GM12878 (cell line): ENCODE measurements around the gene NOTCH1.

Source experiments
- CHD2 ChIP-seq: IDR thresholded peaks from 2 replicates; pipeline ENCODE4 v1.6.1; 2011; ENCODE audit warnings: low read depth, low read length, improper control_type of control experiment, borderline replicate concordance
- EZH2 ChIP-seq: IDR thresholded peaks from 2 replicates; pipeline ENCODE4 v1.6.1; 2012; ENCODE audit warnings: low read depth, mild to moderate bottlenecking, control low read depth, inconsistent platforms, low read length, borderline replicate concordance; ENCODE audit not compliant: control insufficient read depth
- GATAD2B ChIP-seq: fragments of 450-650 bp; conservative IDR thresholded peaks from 2 replicates; pipeline ENCODE4 v1.6.1; 2017; ENCODE audit warnings: low read depth, mild to moderate bottlenecking, moderate library complexity
- IKZF1 ChIP-seq: fragments of 450-650 bp; conservative IDR thresholded peaks from 2 replicates; pipeline ENCODE4 v1.6.1; 2017; ENCODE audit warnings: antibody characterized with exemption, mild to moderate bottlenecking
- POLR2A ChIP-seq: IDR thresholded peaks from 2 replicates; pipeline ENCODE4 v1.6.1; 2011; ENCODE audit warnings: low read depth, mild to moderate bottlenecking, low read length
- POLR2AphosphoS2 ChIP-seq: IDR thresholded peaks from 2 replicates; pipeline ENCODE4 v1.6.1; 2011; ENCODE audit warnings: low read depth, mild to moderate bottlenecking, low read length, improper control_type of control experiment, moderate library complexity
- POLR2AphosphoS5 ChIP-seq: IDR thresholded peaks from 2 replicates; pipeline ENCODE4 v1.6.1; 2011; ENCODE audit warnings: mild to moderate bottlenecking, low read length, inconsistent platforms
- SMC3 ChIP-seq: IDR thresholded peaks from 2 replicates; pipeline ENCODE4 v1.6.1; 2011; ENCODE audit warnings: low read length, improper control_type of control experiment, borderline replicate concordance
- SREBF2 ChIP-seq: IDR thresholded peaks from 2 replicates; pipeline ENCODE4 v1.6.1; 2012; ENCODE audit warnings: mild to moderate bottlenecking, low read length
- TCF3 ChIP-seq: IDR thresholded peaks from 2 replicates; pipeline ENCODE4 v1.6.1; 2012; ENCODE audit warnings: low read depth, mild to moderate bottlenecking, low read length, borderline replicate concordance; ENCODE audit not compliant: insufficient read depth
- ZZZ3 ChIP-seq: IDR thresholded peaks from 2 replicates; pipeline ENCODE4 v1.6.1; 2011; ENCODE audit warnings: low read depth; ENCODE audit not compliant: control insufficient read depth, insufficient read length
- TF ChIP-seq, protein P1 (sequence below): fragments of 450-650 bp; IDR thresholded peaks from 2 replicates; pipeline ENCODE4 v1.6.1; 2016; ENCODE audit warnings: mild to moderate bottlenecking
- TF ChIP-seq, protein P2 (sequence below), 3 experiments: IDR thresholded peaks in 2 of 3; conservative IDR thresholded peaks in 1 of 3; 2 replicates each; pipeline ENCODE4 v1.5.1; 2011; ENCODE audit warnings: low read depth in 3 of 3, low read length in 3 of 3, mild to moderate bottlenecking in 3 of 3, control low read depth in 2 of 3, moderate library complexity in 2 of 3, inconsistent platforms in 1 of 3, mixed read lengths in 1 of 3; ENCODE audit not compliant: control insufficient read depth in 2 of 3, insufficient read depth in 1 of 3; ENCODE audit errors: extremely low read depth in 1 of 3
- TF ChIP-seq, protein P3 (sequence below): fragments of 450-650 bp; IDR thresholded peaks from 2 replicates; pipeline ENCODE4 v1.6.1; 2017; ENCODE audit warnings: mild to moderate bottlenecking

DNA sequence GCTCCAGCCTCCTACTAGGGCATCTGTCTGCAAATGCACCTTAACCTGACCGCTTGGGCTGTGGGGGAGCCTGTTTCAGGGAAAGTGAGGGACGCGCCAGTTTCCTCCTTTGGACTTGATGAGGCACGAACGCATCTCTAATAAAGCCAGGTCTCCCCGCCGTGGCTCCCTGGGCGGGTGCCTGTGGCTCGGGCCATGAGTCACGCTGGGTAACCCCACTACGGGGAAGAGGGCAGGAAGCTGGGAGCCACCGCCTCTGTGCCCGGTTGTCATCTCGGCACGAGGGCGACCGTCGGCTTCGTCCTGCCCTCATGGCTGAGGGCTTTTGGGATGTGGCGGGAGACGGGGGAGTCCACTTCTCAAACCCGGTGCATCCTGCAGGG, 12.1 kb downstream of the NOTCH1 start:
- TF ChIP-seq, protein P1, sequence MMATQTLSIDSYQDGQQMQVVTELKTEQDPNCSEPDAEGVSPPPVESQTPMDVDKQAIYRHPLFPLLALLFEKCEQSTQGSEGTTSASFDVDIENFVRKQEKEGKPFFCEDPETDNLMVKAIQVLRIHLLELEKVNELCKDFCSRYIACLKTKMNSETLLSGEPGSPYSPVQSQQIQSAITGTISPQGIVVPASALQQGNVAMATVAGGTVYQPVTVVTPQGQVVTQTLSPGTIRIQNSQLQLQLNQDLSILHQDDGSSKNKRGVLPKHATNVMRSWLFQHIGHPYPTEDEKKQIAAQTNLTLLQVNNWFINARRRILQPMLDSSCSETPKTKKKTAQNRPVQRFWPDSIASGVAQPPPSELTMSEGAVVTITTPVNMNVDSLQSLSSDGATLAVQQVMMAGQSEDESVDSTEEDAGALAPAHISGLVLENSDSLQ: no peak
- TF ChIP-seq ZZZ3 (no peak), POLR2AphosphoS2 (no peak), IKZF1 (no peak), CHD2 (no peak), SREBF2 (no peak), SMC3 (no peak), TCF3 (no peak), EZH2 (no peak), POLR2A (no peak), GATAD2B (no peak), POLR2AphosphoS5 (no peak)
- TF ChIP-seq, protein P2, sequence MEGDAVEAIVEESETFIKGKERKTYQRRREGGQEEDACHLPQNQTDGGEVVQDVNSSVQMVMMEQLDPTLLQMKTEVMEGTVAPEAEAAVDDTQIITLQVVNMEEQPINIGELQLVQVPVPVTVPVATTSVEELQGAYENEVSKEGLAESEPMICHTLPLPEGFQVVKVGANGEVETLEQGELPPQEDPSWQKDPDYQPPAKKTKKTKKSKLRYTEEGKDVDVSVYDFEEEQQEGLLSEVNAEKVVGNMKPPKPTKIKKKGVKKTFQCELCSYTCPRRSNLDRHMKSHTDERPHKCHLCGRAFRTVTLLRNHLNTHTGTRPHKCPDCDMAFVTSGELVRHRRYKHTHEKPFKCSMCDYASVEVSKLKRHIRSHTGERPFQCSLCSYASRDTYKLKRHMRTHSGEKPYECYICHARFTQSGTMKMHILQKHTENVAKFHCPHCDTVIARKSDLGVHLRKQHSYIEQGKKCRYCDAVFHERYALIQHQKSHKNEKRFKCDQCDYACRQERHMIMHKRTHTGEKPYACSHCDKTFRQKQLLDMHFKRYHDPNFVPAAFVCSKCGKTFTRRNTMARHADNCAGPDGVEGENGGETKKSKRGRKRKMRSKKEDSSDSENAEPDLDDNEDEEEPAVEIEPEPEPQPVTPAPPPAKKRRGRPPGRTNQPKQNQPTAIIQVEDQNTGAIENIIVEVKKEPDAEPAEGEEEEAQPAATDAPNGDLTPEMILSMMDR (IDR thresholded peaks at IDR 0.05 in 2 of 3, conservative IDR thresholded peaks at IDR 0.05 in 1 of 3; ENCODE audit: control insufficient read depth in 2 of 3, extremely low read depth in 1 of 3, insufficient read depth in 1 of 3, low read depth in 3 of 3, low read length in 3 of 3): no peak
- TF ChIP-seq, protein P3, sequence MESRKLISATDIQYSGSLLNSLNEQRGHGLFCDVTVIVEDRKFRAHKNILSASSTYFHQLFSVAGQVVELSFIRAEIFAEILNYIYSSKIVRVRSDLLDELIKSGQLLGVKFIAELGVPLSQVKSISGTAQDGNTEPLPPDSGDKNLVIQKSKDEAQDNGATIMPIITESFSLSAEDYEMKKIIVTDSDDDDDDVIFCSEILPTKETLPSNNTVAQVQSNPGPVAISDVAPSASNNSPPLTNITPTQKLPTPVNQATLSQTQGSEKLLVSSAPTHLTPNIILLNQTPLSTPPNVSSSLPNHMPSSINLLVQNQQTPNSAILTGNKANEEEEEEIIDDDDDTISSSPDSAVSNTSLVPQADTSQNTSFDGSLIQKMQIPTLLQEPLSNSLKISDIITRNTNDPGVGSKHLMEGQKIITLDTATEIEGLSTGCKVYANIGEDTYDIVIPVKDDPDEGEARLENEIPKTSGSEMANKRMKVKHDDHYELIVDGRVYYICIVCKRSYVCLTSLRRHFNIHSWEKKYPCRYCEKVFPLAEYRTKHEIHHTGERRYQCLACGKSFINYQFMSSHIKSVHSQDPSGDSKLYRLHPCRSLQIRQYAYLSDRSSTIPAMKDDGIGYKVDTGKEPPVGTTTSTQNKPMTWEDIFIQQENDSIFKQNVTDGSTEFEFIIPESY: no peak
